Measurements from ENCODE around the gene HTR4.

The HTR4 gene

GRCh38 chr5:148660346-148660660, 6.0 kb upstream of the HTR4 start:
- no peak for DNase-seq

DNA sequence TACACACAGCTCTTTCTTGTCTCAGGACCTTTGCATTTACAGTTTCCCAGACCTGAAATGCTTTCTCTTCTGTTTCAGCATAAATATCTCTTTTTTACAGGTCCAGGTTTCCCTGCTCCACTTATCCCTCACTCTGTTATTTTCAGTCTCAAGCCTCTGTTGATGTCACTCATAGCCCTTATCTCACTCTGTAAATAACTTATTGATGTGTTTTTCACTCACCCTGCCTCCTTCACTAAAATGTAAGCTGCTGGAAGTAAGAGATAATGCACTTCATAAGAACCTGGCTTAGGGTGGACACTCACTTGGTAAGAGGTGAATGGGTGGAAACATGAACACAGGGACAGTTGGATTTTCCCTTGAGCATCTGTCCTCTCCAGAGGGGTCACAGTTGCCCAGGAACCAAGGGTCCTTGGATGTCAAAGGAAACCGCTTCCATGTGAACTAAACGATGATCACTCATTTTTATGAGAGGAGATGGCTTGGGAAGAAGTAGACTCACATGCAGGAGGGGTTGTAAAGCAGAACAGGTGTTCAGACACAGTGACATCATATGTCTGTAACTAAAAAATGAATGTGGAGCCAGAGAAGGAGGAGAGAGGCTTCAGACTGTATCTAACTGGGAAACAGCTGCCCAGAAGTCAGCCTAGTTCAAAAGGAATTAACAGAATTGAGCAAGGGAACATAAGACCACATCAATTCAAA, 5.5 kb upstream of the HTR4 start:
- DNase-seq, result no peak

- no peak for DNase-seq
Observed at GRCh38 chr5:148653291-148653835, 964 bp downstream of the HTR4 start.

- no peak for DNase-seq
Observed at GRCh38 chr5:148651528-148651927, 2.8 kb downstream of the HTR4 start.

GRCh38 chr5:148645527-148645926, 8.8 kb downstream of the HTR4 start:
- DNase-seq, result no peak

DNA sequence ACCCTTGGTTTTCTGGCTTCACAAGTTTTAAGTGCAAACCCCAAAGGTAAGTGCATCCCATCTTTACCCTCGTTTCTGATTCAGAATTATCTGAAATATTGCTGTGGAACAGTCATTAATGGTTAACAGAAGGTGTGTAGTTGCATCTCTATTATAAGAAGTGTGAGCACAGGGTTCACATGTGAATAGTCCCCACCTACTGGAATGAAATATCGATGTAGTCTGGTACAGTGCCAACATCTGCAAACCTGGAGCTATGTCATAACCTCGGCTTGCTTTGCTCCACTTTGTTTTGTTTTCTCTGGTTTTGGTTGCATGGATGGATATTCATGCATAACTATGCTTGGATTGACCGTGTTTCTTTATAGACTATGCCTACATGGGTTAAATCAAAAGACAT, 12.6 kb downstream of the HTR4 start:
- DNase-seq, result no peak

DNA sequence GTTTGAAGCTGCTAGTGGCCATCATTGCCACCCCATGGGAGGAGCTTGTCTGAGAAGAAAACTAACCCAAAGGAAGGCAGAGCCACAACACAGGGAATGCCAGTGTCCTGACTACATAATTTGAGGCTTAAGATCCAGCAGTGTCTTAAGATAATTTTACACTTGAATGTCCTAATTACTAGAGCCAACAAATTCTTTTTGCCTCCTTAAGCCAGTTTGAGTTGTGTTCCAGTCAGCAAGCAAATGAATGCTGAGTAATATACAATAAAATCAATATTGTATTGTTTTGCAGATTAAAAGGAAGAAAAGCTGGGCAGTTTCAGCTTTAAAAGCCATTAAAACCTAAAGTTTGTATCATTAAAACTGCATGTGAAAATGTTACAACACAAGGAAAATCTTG, 13.9 kb downstream of the HTR4 start:
- DNase-seq, result no peak

DNA sequence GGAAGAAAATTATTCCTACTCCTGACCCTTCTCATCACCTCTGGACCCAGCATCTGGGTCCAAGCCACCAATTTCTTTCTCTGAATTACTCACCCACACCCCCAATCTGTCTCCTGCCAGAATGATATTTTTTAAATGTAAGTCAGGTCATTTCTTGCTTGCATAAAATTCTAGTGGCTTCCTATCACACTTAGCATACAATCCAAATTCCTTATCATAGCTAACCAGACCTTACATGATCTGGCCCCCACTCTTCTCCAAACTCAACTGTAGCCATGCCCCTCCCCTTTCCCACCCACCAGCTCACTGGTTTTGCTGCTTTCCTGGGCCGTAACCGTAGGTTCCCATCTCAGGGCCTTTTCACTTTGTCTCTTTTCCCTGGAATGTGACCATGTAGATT, 15.2 kb downstream of the HTR4 start:
- DNase-seq, result no peak

GRCh38 chr5:148636353-148636752, 18.0 kb downstream of the HTR4 start:
- DNase-seq, result no peak

DNA sequence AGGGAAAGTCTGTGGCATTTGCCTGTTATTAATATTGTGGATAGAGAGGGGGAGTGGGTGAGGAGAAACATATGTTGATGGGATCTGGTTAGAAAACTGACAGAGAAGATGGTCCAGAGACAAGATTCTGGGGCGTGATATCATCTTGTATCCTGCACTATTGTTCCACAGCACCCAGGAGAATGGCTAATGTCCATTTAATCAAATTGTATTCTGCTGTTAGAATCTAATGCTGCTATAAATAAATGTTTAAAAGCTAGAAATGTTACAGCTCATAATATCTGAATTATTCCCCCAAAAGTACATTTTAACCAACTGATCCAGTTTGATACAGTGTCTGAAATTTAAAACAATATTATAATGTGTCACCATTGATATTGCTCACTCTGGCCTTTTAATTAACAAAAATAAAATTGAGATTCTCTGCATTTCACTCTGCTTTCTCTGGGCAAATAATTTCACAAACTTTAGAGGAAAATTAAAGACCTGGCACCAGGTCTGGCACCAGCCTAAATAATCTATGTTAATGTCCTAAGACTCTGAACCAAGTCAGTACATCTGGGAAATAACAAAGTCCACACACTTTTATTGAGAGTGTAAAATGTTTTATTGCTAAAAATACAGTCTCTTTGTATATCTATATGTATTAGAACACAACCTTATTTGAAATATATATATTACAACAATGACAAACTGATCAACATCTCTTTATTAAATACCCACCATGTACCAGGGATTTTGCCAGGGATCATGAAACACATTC, 18.8 kb downstream of the HTR4 start:
- DNase-seq, result no peak

DNA sequence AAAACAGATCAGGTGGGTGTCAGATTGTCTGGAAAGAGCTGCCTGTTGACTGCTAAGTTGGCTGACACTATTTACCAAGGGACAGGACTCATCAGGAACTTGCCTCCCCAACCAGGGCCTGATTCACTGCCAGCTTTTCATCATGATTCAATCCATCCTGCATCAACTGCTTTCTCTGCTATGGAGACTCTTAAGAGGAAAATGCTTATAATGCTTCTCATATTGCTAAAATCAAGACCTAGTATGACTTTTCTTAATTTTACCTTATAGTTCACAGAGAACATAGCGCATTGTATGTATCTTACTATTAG, 21.3 kb downstream of the HTR4 start:
- DNase-seq, result no peak

DNA sequence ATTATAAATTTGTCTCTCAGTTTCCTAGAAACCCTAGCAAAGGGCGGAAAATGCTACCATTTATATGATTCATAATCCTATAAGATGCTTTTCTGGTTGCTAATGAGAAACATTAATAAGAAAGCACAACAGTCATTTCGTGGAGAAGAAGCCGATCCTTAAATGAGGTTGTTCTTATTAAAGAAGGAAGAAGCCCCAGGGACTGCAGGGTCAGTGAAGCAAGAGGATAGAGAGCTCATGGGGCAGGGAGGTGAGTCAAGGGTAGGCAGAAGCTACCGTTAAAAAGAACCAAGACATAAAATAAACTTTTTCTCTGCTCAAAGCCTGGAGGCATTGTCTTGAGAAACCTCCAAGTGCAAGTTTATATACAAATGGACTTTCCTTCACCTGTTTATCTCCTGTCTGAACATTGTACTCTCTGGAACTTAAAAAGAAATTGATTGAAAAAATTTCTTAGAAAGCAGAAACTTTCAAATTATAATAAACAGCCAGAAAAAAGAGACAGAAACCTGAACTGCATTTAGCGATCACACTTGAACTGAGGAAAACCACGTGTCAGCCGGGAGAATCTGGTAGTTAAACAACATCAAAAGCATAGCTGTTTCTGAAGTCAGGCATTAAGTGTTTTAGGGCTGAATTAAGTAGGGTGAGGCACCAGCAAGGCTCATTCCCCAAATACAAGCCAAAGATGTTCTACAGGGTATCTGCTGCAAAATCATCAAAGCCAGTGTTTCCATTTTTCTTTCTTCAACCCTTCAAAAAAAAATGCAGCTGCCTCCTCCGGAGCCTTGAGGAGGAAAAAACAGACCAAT, 21.9 kb downstream of the HTR4 start:
- DNase-seq, result no peak

GRCh38 chr5:148626986-148627385, 27.3 kb downstream of the HTR4 start:
- DNase-seq, result no peak

GRCh38 chr5:148626081-148626613, 28.2 kb downstream of the HTR4 start:
- DNase-seq, result no peak

DNA sequence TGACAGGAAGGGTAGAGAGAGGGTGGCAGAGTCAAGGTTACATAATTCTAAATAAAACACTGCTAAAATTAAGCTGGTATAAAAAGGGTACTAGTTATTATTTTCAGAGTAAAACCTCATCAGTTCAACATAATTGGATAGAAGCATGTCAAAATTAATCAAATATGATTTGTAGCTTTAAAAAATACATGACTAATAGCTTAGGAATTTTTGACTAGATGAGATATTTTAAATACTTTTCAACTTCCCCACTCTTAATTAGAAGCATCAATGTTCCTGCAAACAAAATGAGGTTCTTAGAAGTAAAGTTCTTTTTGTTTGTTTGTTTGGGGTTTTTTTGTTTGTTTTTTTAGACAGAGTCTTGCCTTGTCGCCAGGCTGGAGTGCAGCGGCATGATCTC, 29.1 kb downstream of the HTR4 start:
- no peak for DNase-seq

GRCh38 chr5:148623741-148624140, 30.6 kb downstream of the HTR4 start:
- DNase-seq, result no peak

GRCh38 chr5:148623101-148623500, 31.2 kb downstream of the HTR4 start:
- DNase-seq, result no peak

GRCh38 chr5:148620696-148621095, 33.6 kb downstream of the HTR4 start:
- no peak for DNase-seq

DNA sequence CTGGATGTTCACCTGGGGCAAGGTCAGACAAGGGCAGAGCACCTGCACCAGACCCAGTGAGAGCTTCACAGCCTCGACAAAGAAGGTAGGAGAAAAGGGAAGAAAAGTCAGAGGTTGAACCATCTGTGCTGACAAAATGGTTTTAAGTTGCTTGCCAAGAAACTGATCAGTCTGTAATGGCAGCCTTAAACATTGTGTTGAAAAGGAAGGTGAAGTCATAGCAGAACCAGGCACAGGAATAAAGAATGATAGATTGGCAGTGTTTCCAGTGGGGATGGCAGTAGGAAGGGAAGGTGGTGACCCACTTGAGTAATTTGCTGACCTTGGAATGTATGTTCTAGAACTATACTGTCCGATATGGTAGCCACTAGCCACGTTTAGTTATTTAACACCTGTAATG, 34.2 kb downstream of the HTR4 start:
- DNase-seq, result no peak

GRCh38 chr5:148619484-148619883, 34.8 kb downstream of the HTR4 start:
- no peak for DNase-seq

DNA sequence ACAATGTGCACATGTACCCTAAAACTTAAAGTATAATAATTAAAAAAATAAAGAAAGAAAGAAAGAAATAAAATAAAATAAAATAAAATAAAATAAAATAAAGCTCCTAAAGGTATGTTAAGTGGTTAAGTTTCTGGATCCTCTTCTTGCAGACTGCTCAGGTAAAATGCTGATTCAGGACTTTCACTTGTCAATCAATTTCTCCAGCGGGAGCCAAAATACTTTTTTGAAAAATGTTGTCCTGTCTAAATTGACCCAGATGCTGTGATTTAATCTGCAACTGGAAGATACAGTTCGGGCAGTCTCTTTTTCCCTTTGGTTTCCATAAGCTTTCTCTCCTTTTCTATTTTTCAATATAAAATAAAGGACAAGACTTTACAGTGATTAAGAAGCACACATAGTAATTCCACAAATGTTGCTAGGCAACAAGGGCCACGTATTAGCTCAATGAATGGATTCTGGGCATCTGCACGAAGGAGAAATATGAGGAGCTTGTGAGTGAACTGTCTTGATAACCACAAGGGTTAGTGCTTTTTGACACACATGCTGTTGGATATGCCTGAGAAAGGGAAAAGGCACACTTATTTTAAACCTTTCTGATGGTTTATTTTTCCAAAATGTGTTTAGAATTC, 38.6 kb downstream of the HTR4 start:
- no peak for DNase-seq

DNA sequence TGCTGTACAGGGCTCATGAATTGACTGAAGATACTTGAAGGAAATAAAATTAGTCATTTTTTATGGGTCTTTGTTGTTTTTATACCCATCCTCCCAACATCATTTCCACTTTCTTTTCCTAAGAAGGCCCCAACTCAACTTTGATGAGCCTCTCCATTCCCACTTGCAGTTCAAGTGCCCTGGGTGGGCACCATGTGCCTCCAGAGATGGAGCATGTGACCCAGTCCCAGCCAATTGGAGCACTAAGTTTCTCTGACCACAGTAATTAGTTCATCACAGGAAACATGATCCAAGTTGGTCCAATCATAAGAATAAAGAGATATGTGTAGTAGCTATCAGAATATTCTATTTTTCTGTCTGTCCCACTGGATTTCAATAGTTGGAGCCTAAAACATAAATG, 46.9 kb downstream of the HTR4 start:
- no peak for DNase-seq

DNA sequence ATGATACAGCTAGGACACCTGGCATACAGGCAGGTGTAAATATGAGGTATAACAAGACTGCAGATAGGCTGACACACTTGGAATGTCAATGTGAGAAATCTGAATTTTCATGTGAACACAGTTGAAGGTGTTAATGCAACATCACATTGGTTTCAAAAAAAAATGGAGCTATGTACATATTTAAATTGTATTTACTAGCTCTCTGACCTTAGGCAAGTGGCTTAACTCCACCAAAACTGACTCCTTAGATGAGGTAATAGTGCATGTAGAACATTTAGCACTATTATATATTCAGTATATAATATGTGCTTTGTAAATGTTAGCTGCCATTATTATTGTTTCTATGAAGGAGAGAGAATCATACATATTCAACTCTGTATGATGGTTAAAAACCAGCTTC, 48.0 kb downstream of the HTR4 start:
- no peak for DNase-seq

Measured in DMS79 (cell line).